Testis (tissue), 5 donors: Measurements from ENCODE around the gene TPO. TPM values are rescaled to one million over a fixed set of nuclear protein-coding genes. Genes with fewer than 3 reads are reported as not detected.

Experiments
- DNase-seq: peaks from one replicate; pipeline ENCODE4 v3.0.0-alpha.2; 2019
- H3K27ac ChIP-seq, 2 donors: fragments of 200-600 bp; sonication (generic); one replicate each; pipeline ENCODE4 v1.5.1; 2019
- H3K27me3 ChIP-seq: fragments of 200-600 bp; sonication (generic); one replicate; pipeline ENCODE4 v1.5.1; 2019
- H3K36me3 ChIP-seq: fragments of 200-600 bp; sonication (generic); one replicate; pipeline ENCODE4 v1.5.1; 2017; ENCODE audit warnings: low read depth; ENCODE audit errors: missing control alignments
- H3K4me1 ChIP-seq: fragments of 200-600 bp; sonication (generic); one replicate; pipeline ENCODE4 v1.5.1; 2019
- H3K4me3 ChIP-seq, 2 donors: fragments of 200-600 bp; sonication (generic); one replicate each; pipeline ENCODE4 v1.5.1; 2017 to 2019
- H3K9me3 ChIP-seq: fragments of 200-600 bp; sonication (generic); one replicate; pipeline ENCODE4 v1.5.1; 2017
- POLR2A ChIP-seq: fragments of 450-650 bp; IDR thresholded peaks from one replicate; pipeline ENCODE4 v1.6.1; 2017; ENCODE audit warnings: antibody characterized with exemption, mild to moderate bottlenecking, moderate library complexity
- whole genome bisulfite sequencing, 2 donors: methylation state at CpG; one replicate each; pipeline ENCODE4 v1.1.5; 2018; 5-methylcytosine and 5-hydroxymethylcytosine counted together
- intact Hi-C: fragments of 100-400 bp; cut with DNase I; formaldehyde crosslinking; loops from one replicate; pipeline ENCODE4 v1.15.1; 2023; ENCODE audit warnings: low total_unique reads
- long read RNA-seq, 2 donors: transcript quantifications; one replicate each; lab custom pipeline, GENCODE V29; 2026
- polyA plus RNA-seq: library from polyadenylated mRNA; stranded (reverse); fragments of 350-450 nt; fragmentation: Illumina TruSeq; extraction: RNeasy Lipid Tissue Mini Kit (QIAGEN cat#74804); gene quantifications from one replicate; pipeline ENCODE4 v1.2.3, GENCODE V29; 2014; ENCODE audit warnings: low read depth, low replicate concordance; ENCODE audit not compliant: insufficient read depth
- total RNA-seq, 2 donors: library from RNA; depleted of rRNA; stranded (reverse); fragments of >200 nt; gene quantifications; one replicate each; pipeline ENCODE4 v1.2.3, GENCODE V29; 2016
- TF ChIP-seq, protein P1 (sequence below), 3 experiments: fragments of 450-650 bp in 2 of 3; fragments of 200-600 bp in 1 of 3; sonication (generic) in 1 of 3; IDR thresholded peaks; one replicate each; pipeline ENCODE4 v1.5.1; 2016 to 2019; ENCODE audit warnings: antibody characterized with exemption in 3 of 3, mild to moderate bottlenecking in 2 of 3, moderate library complexity in 1 of 3

The TPO gene
- total RNA-seq = 1 to 10 TPM; 2.9 to 5.6 TPM
- polyA plus RNA-seq = 2.9 TPM
- long read RNA-seq, donor 1, partial matches to known transcripts = 0 of 1 reads
- long read RNA-seq, donor 1, other reads (novel, unspliced or antisense) = 0 of 1 reads
- long read RNA-seq, donor 2 = 0 reads

DNA sequence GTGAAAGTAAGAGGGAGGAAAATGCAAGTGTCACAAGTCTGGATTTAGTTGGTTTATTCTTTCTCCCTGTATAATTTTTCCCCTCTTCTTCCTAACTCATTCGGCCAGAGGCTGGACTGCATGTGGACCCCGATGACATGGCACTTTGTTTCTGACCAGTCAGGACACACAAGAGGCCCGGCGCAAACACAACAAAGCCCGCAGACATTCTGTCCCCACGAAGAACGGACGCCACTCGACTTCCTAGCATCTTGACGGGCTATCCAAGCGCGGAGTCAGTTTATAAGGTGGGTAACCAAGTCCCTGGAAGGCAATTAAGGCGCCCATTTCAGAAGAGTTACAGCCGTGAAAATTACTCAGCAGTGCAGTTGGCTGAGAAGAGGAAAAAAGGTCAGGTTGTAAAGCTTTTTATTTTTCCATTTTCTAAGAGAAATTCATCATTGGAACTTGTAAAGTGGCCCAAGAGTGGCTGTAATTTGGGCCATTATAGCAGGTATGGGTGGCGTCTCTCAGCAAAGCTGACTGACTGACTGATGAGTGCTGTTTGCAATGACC, at the start of gene TPO:
TSS of gene TPO (plus strand) at position 308 of the 555 bp plus-strand sequence. CDS start 946 bp downstream, outside the sequence.
- Histone ChIP-seq H3K4me1 (no peaks in the 10 kb centered on the region), H3K9me3 (no peaks in the 10 kb centered on the region), H3K27ac (no peak within 1 kb of the TSS), H3K4me3 (no peak within 1 kb of the TSS), H3K27me3 (no peaks in the 10 kb centered on the region), H3K36me3 (no peaks in the 10 kb centered on the region)
- TF ChIP-seq, protein P1, sequence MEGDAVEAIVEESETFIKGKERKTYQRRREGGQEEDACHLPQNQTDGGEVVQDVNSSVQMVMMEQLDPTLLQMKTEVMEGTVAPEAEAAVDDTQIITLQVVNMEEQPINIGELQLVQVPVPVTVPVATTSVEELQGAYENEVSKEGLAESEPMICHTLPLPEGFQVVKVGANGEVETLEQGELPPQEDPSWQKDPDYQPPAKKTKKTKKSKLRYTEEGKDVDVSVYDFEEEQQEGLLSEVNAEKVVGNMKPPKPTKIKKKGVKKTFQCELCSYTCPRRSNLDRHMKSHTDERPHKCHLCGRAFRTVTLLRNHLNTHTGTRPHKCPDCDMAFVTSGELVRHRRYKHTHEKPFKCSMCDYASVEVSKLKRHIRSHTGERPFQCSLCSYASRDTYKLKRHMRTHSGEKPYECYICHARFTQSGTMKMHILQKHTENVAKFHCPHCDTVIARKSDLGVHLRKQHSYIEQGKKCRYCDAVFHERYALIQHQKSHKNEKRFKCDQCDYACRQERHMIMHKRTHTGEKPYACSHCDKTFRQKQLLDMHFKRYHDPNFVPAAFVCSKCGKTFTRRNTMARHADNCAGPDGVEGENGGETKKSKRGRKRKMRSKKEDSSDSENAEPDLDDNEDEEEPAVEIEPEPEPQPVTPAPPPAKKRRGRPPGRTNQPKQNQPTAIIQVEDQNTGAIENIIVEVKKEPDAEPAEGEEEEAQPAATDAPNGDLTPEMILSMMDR (IDR thresholded peaks at IDR 0.05) = no peak
- no peak for TF ChIP-seq POLR2A
- DNase-seq = no peak
- 91 to 93% methylated on average over 15 of the region's 15 CpGs for WGBS, 2 donors
- intact Hi-C loops = no loop called here

DNA sequence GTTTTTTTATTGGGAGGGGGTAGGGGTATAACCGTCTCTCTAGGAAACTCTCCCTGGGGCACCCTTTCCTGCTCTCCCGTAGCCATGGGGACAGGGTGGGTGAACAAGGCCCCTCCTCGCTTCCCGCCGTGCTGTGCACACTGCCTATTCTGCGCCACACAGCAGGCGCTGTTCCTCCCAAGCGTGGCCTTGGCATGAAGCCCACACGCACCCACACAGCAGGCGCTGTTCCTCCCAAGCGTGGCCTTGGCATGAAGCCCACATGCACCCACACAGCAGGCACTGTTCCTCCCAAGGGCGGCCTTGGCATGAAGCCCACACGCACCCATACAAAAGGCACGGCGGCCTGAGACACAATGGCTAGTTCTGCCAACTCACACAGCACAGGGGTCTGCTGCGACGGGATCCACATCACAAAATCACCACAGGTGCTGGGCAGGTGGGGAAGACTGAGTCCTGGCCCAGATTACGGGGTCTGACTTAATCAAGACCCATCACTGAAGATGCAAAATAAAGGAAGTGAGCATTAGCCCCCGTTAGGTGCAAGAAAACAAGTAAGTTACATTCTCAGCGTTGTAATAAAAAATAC, 46.6 kb upstream of the TPO start:
- WGBS, 2 donors = 21 to 36% methylated on average over 6 to 20 of the region's 20 CpGs
- Histone ChIP-seq H3K9me3 (no peaks in the 10 kb centered on the region), H3K4me1 (peaks cover 40% of the 10 kb centered on the region), H3K36me3 (no peaks in the 10 kb centered on the region), H3K27me3 (no peaks in the 10 kb centered on the region), H3K27ac (peak overlapping the region; percentile 47 to 65), H3K4me3 (no peak overlapping the region)
- TF ChIP-seq POLR2A = no peak
- TF ChIP-seq, protein P1 (IDR thresholded peaks at IDR 0.05) = no peak
- DNase-seq = peak; percentile 94
- intact Hi-C loops = no loop called here

DNA sequence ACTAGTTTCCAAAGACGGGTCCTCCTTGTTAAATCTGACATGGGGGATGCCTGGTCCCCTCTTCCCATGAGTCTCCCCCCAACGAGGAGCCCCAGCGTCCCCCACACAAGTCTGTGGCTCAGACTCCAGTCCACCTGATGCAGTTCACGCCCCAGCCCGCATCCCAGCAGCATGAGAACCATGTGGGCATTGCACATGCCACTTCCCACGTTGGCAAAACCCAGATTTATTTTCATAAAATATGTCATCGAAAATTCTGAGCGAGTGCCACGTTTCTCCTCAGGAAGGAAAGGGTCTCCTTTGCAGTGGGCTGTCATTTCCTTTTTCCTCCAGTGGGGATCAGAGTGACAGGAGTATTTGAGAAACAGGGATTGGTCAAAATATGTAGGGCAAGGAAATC, 45.7 kb upstream of the TPO start:
- DNase-seq = peak; percentile 29
- H3K36me3 ChIP-seq = no peaks in the 10 kb centered on the region
- no peaks in the 10 kb centered on the region for H3K9me3 ChIP-seq
- H3K27ac ChIP-seq = no peak overlapping the region
- intact Hi-C loops = no loop called here
- WGBS, 2 donors = 58 to 60% methylated on average over 9 of the region's 9 CpGs
- no peaks in the 10 kb centered on the region for H3K27me3 ChIP-seq
- H3K4me3 ChIP-seq = no peak overlapping the region
- TF ChIP-seq, protein P1 (IDR thresholded peaks at IDR 0.05) = no peak
- TF ChIP-seq POLR2A = no peak
- H3K4me1 ChIP-seq = peaks cover 42% of the 10 kb centered on the region

DNA sequence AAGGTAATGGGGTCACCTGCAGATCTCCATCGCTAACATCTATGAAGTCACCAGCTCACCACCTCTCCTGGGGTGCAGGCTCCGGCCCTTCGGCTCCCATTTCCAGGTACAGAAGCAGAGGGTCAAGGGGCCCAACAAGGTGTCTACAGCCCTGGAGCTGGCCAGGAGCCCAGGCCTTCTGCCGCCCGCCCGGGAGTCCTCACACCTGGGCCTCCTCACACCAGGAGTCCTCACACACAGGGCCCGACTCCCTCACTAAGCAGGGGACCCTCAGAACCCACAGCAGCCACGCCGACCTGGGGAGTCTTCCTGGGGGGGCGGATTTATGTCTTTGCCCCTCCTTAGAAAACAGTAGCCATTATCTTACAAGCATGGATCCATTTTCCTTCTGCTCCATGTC, 43.4 kb upstream of the TPO start:
- Histone ChIP-seq H3K27me3 (no peaks in the 10 kb centered on the region), H3K4me3 (no peak overlapping the region), H3K9me3 (no peaks in the 10 kb centered on the region), H3K36me3 (no peaks in the 10 kb centered on the region), H3K27ac (peak overlapping the region; percentile 26 to 77), H3K4me1 (peaks cover 42% of the 10 kb centered on the region)
- WGBS, 2 donors = 88 to 89% methylated on average over 10 of the region's 10 CpGs
- TF ChIP-seq, protein P1 (IDR thresholded peaks at IDR 0.05) = no peak
- TF ChIP-seq POLR2A = no peak
- DNase-seq = no peak
- intact Hi-C loops = no loop called here
